Measurements from ENCODE around the gene SPTB. TPM values are rescaled to one million over a fixed set of nuclear protein-coding genes. Genes with fewer than 3 reads are reported as not detected.

The SPTB gene
- total RNA-seq, 1 donor from 2014 or later: 93.1 TPM

GRCh38 chr14:64728106-64728505 lies 151.6 kb downstream of the SPTB start:
- DNase-seq (no peak), ATAC-seq (no peak)
- intact Hi-C loops (cut with micrococcal nuclease): no loop called here

DNA sequence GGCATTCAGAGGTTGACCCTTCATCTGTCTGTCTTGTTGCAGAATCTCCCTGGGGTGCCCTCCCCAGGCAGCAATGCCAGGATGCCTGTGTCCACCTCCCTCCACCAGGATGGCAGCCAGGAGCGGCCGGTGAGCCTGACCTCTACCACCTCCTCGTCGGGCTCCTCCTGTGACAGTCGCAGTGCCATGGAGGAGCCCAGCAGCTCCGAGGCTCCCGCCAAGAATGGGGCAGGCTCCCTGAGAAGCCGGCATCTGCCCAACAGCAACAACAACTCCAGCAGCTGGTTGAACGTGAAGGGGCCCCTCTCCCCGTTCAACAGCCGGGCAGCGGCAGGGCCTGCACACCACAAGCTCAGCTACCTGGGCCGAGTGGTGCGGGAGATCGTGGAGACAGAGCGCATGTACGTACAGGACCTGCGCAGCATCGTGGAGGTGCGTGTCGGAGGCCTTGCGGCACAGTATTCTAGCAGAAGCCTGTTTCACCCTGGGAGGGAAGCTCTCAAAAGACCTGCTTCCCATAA lies 152.1 kb downstream of the SPTB start:
- ATAC-seq: no peak
- no peak for DNase-seq
- intact Hi-C loops (cut with micrococcal nuclease): no loop called here

GRCh38 chr14:64726585-64726890 lies 153.2 kb downstream of the SPTB start:
- DNase-seq (no peak), ATAC-seq (no peak)
- intact Hi-C loops (cut with micrococcal nuclease): no loop called here

DNA sequence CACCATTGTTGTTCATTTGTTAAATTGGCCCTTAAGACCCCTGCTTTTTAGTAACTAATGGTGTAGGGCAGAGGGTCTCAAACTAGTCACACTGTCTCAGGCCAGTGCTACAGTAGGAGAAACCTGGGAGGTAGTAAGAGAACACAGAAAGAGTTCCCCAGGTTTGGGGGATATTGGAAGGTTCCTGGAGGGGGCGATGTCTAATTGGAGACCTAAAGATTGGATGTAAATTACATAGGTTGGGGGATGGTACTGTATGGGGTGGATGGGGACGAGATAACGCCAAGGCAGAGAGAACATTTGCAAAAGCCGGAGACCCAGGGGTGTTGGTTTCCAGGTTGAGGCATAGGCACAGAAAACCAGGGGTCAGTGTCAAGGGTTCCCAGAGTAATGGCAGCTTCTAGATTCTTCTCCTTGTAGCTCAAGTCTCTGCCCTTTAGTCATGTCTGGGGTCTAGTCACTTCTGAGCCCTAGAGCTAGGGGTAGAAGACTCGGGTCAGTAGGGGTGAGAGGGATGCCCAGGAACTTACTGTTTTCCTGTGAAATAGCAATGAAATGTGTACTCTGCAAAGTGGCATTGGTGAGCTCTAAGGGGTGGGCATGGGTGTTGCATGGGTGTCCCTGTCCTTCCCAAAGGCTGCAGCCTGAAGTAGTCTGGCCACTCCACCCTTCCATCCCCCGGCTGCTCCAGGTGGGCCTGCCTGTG lies 153.7 kb downstream of the SPTB start:
- intact Hi-C loops (cut with micrococcal nuclease): no loop called here
- no peak for ATAC-seq
- DNase-seq: no peak

DNA sequence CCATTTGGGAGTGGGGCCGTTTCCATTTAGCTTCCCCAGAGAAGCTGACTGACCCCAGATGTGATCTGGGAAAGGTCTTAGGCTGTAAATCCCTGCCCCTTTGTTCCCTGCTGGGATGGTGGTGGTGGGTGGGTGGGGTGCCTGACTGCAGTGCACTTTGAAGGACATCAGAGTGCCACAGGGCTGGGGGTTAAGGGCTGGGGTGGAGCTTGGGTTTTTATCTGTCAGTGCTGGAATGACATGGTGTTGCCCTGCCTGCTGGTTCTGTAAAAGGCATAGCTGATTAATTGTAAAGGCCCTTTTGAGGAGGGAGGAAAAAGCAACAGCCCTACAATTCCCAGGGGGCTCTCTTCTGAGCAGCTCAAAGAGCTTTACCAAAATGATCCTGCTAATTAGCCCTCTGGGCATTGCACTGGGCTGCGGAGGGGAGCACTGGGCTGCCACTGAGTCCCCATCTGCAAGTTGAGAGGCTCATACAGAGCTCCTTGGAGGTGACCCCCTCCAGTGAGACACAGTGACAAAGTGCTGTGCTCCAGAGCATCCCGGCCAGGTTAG lies 154.4 kb downstream of the SPTB start:
- ATAC-seq (peak; percentile 15), DNase-seq (no peak)
- intact Hi-C loops (cut with micrococcal nuclease): no loop called here

- intact Hi-C loops (cut with micrococcal nuclease): no loop called here
- ATAC-seq: no peak
- DNase-seq: no peak
These were observed 155.2 kb downstream of the SPTB start for GRCh38 chr14:64724578-64724930.

- ATAC-seq (peak; percentile 17), DNase-seq (no peak)
- intact Hi-C loops (cut with micrococcal nuclease): no loop called here
These were observed 155.8 kb downstream of the SPTB start for GRCh38 chr14:64723691-64724577.

- DNase-seq: no peak
- intact Hi-C loops (cut with micrococcal nuclease): no loop called here
- no peak for ATAC-seq
These were observed 156.8 kb downstream of the SPTB start for GRCh38 chr14:64722842-64723447.

GRCh38 chr14:64721899-64722298 lies 157.8 kb downstream of the SPTB start:
- intact Hi-C loops (cut with micrococcal nuclease): no loop called here

GRCh38 chr14:64721391-64721791 lies 158.3 kb downstream of the SPTB start:
- DNase-seq: no peak
- ATAC-seq: peak; percentile 45
- intact Hi-C loops (cut with micrococcal nuclease): no loop called here

More at GRCh38 chr14:64721899-64722298, 157.8 kb downstream of the SPTB start:
- DNase-seq (no peak), ATAC-seq (no peak)

DNA sequence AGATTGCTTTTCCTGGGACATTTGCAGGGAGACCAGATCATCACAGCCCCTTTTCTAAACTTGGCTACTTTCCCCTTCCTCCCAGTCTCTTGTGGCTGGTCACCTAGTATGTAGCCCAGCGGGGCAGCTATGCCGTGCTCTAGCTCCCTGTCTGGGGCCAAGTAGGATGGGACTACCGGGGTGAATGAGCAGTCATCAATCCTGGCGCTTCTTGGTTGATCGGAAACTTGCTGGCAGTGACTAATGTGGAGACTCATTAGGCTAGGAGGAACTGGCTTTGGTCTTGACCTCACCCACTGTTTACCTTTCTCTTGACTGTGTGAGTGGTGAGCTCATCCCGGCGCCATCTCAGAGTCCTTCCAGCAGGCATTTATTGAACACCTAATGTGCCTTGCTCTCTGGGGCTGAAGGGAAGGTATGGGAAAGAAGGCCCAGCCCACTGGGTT lies 159.6 kb downstream of the SPTB start:
- DNase-seq: no peak
- intact Hi-C loops (cut with micrococcal nuclease): no loop called here

GRCh38 chr14:64719601-64720000 lies 160.1 kb downstream of the SPTB start:
- intact Hi-C loops (cut with micrococcal nuclease): no loop called here
- ATAC-seq (no peak), DNase-seq (no peak)

More for the DNA sequence above, 159.6 kb downstream of the SPTB start:
- no peak for ATAC-seq

GRCh38 chr14:64718762-64719161 lies 160.9 kb downstream of the SPTB start:
- intact Hi-C loops (cut with micrococcal nuclease): no loop called here
- ATAC-seq (no peak), DNase-seq (no peak)

DNA sequence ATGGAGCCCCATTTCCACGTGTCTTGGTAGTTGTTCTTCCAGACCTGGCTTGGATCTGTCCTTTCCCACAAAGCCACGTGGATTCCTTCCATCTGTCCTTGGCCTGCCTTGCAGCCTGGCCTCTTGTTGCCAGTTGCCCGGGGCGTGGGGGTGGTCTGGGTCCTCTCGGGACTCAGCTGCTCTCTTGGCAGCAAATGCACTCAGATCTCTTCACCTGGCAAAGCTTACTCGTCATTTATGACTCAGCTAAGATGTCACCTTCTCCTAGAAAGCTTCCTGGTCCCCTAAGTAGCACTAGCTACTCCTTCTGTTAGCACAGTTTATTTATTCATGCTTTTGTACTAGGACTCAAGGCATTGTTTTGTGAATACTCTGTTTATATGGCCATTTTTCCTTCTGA lies 161.8 kb downstream of the SPTB start:
- intact Hi-C loops (cut with micrococcal nuclease): loop anchor here (2.0 kb wide), 1 partner anchor 41 kb away; no protein-coding TSS in a partner anchor
- peak; percentile 38 for ATAC-seq
- DNase-seq: no peak

DNA sequence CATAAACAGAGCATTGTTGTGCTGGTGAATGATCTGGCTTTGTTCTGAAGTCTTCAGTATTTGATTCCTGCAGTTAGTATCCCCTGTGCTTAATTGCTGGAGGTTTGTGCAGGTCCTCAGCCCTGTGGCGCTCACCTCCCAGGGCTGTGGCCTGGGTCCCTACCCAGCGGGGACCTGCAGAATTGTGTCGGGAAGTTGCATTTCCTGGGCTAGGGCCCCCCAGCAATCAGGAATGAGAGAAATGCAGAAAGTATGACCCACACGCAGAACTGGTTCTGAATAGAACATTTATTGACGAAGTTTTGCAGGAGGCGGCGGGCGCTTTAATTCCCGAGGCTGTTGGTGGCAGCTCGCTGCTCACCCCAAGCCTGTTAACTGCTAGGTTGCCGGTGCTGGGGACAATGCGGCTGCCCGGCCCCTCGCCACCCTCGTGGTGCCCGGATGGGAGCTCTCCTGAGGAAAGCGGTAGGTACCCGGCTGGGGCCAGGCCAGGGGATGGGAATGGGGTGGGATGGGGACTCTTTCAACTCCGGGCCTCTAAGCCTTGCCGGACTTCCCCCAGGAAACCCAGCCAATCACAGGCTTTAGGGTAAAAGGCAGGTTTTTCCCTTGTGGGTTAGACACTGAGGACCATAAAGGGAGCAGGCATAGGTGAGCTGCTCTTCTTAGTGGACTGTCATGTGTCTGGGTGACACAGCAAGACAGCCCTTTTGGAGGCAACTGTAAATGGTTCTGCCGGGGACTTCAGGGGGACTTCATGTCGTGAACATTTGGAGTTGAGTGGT lies 163.9 kb downstream of the SPTB start:
- intact Hi-C loops (cut with micrococcal nuclease): loop anchor here (2.0 kb wide), 1 partner anchor 43 kb away; no protein-coding TSS in a partner anchor
- DNase-seq (peak; percentile 51), ATAC-seq (peak; percentile 35)

- DNase-seq (no peak), ATAC-seq (no peak)
- intact Hi-C loops (cut with micrococcal nuclease): no loop called here
These were observed 164.5 kb downstream of the SPTB start for GRCh38 chr14:64715146-64715627.

DNA sequence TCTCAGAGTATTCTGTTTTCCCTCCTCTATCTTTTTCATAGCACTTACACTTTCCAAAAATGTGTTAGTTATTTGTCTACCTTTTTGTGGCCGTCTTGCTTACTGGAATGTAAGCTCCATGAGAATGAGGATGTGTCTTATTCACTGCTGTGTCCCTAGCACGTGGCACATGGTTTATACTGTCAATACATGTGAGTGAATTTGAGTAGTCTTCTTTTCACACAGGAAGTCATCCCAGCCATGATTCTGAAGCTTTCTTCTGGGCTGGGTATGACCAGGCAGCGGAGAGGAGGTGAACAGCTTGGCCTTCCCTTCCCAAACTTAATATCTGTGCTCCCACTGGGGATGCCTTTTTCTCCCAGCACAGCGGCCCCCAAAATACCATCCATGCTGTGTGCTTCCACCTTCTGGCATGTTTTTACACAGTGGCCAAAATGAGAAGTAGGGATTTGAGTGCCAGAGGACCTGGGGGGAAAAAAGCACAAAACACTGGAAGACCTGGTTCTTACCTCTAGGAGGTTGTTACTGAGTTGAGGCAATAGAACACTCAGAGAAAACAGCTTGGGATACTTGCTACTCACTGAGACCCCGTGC lies 165.2 kb downstream of the SPTB start:
- intact Hi-C loops (cut with micrococcal nuclease): no loop called here
- ATAC-seq: no peak

GRCh38 chr14:64713677-64714076 lies 166.0 kb downstream of the SPTB start:
- intact Hi-C loops (cut with micrococcal nuclease): no loop called here
- no peak for DNase-seq
- ATAC-seq: no peak

More for the DNA sequence above, 165.2 kb downstream of the SPTB start:
- DNase-seq: no peak

Measured in left ventricle myocardium superior (tissue), 1 donor.